C4-2B (cell line): ENCODE measurements around the gene FRAS1.

Experiments used
- ZFX ChIP-seq: fragments of 450-650 bp; IDR thresholded peaks from 2 replicates; pipeline ENCODE4 v1.6.1; 2017
- TF ChIP-seq, protein P1 (sequence below): fragments of 450-650 bp; conservative IDR thresholded peaks from 2 replicates; pipeline ENCODE4 v1.5.1; 2017; ENCODE audit warnings: mild to moderate bottlenecking

DNA sequence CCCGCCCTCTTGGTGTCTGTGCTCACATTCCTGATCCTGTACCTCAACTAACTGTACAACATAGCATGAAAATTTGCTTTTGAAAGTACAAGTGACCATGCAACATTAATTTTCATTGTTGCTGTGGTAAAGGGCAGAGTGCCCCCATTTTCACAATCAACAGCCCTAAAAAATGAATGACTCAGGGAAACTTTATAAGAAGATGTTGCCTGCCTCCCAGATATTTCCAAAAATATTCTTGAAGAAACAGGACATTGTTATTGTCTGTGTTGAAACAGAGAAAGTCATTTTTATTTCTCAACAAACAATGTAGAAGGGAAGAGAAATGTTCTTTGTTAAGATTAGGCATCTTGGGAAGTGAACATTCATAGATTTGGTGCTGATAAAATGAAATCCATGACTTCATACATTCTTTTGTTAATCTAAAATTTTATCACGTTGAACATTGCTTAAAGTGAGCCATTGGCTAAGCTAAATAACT is 380.5 kb downstream of the FRAS1 start:
- TF ChIP-seq, protein P1, sequence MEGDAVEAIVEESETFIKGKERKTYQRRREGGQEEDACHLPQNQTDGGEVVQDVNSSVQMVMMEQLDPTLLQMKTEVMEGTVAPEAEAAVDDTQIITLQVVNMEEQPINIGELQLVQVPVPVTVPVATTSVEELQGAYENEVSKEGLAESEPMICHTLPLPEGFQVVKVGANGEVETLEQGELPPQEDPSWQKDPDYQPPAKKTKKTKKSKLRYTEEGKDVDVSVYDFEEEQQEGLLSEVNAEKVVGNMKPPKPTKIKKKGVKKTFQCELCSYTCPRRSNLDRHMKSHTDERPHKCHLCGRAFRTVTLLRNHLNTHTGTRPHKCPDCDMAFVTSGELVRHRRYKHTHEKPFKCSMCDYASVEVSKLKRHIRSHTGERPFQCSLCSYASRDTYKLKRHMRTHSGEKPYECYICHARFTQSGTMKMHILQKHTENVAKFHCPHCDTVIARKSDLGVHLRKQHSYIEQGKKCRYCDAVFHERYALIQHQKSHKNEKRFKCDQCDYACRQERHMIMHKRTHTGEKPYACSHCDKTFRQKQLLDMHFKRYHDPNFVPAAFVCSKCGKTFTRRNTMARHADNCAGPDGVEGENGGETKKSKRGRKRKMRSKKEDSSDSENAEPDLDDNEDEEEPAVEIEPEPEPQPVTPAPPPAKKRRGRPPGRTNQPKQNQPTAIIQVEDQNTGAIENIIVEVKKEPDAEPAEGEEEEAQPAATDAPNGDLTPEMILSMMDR, result no peak
- no peak for TF ChIP-seq ZFX
